Activated CD4-positive, alpha-beta T cell treated with anti-CD3 and anti-CD28 coated beads for 36 hours (primary cell): ENCODE data around the gene PDE10A. TPM values are rescaled to one million over a fixed set of nuclear protein-coding genes. Genes with fewer than 3 reads are reported as not detected.
A peak's percentile ranks its signal among the peaks of the same experiment; 100 is the strongest.
"Not testable (repeated sequence)": the region's sequence is repeated elsewhere in the genome, so short reads cannot be mapped to it uniquely, and the experiment has no call there.

Source experiments
- ATAC-seq: fragments of 200-7000 bp; cut with Tn5 transposase; one replicate; pipeline ENCODE4 v1.10.0; 2021; ENCODE audit warnings: mild to moderate bottlenecking, moderate library complexity
- CTCF ChIA-PET: fragments of 350-600 bp; sonication (Branson Sonifier 250); formaldehyde crosslinking; loops from one replicate; lab custom pipeline; 2021; ENCODE audit warnings: antibody characterized with exemption; lab: Charles Lee
- POLR2A ChIA-PET: fragments of 350-600 bp; sonication (Branson Sonifier 250); formaldehyde crosslinking; loops from one replicate; lab custom pipeline; 2021; ENCODE audit warnings: antibody characterized with exemption, inconsistent platforms; lab: Charles Lee
- DNase-seq: peaks from one replicate; pipeline ENCODE4 v3.0.0-alpha.2; 2020
- H3K27ac Mint-ChIP-seq: one replicate; pipeline ENCODE4 v1.8.0; 2021; ENCODE audit warnings: mixed read lengths
- H3K27me3 Mint-ChIP-seq: one replicate; pipeline ENCODE4 v1.8.0; 2021; ENCODE audit warnings: mixed read lengths
- H3K36me3 Mint-ChIP-seq: one replicate; pipeline ENCODE4 v1.8.0; 2021; ENCODE audit warnings: low read depth, mixed read lengths
- H3K4me1 Mint-ChIP-seq: one replicate; pipeline ENCODE4 v1.8.0; 2021; ENCODE audit warnings: mixed read lengths
- H3K4me3 Mint-ChIP-seq: one replicate; pipeline ENCODE4 v1.8.0; 2021; ENCODE audit warnings: mild to moderate bottlenecking, moderate library complexity, mixed read lengths
- H3K9me3 Mint-ChIP-seq: one replicate; pipeline ENCODE4 v1.8.0; 2021; ENCODE audit warnings: low read depth, mixed read lengths
- intact Hi-C, 2 experiments: fragments of 100-400 bp; cut with DNase I in 1 of 2; cut with micrococcal nuclease in 1 of 2; formaldehyde crosslinking; loops; one replicate each; pipeline versions ENCODE4 v1.14.2 to v1.15.1; 2022 to 2024; cut with DNase I, micrococcal nuclease
- total RNA-seq, 2 experiments: library from RNA; stranded (reverse); gene quantifications; one replicate each; pipeline ENCODE4 v1.2.3, GENCODE V29; 2021

PDE10A gene
- total RNA-seq, 2 experiments from 2014 or later = not detected

DNA sequence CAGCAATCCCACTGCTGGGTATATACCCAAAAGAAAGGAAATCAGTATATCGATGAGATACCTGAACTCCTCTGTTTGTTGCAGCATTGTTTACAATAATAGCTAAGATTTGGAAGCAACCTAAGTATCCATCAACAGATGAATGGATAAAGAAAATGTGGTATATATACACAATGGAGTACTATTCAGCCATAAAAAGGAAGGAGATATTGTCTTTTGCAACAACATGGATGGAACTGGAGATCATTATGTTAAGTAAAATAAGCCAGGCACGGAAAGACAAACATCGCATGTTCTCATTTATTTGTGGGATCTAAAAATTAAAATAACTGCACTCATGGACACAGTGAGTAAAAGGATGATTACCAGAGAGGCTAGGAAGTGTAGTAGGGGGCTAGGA lies 108.4 kb downstream of the PDE10A start:
- not testable (repeated sequence) for H3K27ac Mint-ChIP-seq

GRCh38 chr6:165552248-165552736 lies 110.7 kb downstream of the PDE10A start:
- Mint-ChIP-seq H3K27me3 (no peaks in the 10 kb centered on the region), H3K9me3 (peaks cover 4% of the 10 kb centered on the region), H3K36me3 (no peaks in the 10 kb centered on the region), H3K4me1 (no peaks in the 10 kb centered on the region), H3K27ac (no peak overlapping the region), H3K4me3 (no peak overlapping the region)
- DNase-seq (no peak), ATAC-seq (no peak)
- intact Hi-C loops = no loop called here
- ChIA-PET POLR2A (no interaction called here), CTCF (no interaction called here)

More for the DNA sequence above, 108.4 kb downstream of the PDE10A start:
- ATAC-seq, H3K27me3 Mint-ChIP-seq, DNase-seq, H3K4me1 Mint-ChIP-seq, POLR2A ChIA-PET, H3K4me3 Mint-ChIP-seq, H3K9me3 Mint-ChIP-seq, H3K36me3 Mint-ChIP-seq, CTCF ChIA-PET, intact Hi-C loops: not testable (repeated sequence)

- Mint-ChIP-seq H3K27ac (no peak overlapping the region), H3K27me3 (no peaks in the 10 kb centered on the region), H3K4me3 (no peak overlapping the region), H3K4me1 (no peaks in the 10 kb centered on the region), H3K36me3 (no peaks in the 10 kb centered on the region), H3K9me3 (peaks cover 4% of the 10 kb centered on the region)
- POLR2A ChIA-PET = no interaction called here
- DNase-seq = no peak
- intact Hi-C loops = no loop called here
- no peak for ATAC-seq
- CTCF ChIA-PET = no interaction called here
Measured at GRCh38 chr6:165551828-165552227, 111.2 kb downstream of the PDE10A start.

DNA sequence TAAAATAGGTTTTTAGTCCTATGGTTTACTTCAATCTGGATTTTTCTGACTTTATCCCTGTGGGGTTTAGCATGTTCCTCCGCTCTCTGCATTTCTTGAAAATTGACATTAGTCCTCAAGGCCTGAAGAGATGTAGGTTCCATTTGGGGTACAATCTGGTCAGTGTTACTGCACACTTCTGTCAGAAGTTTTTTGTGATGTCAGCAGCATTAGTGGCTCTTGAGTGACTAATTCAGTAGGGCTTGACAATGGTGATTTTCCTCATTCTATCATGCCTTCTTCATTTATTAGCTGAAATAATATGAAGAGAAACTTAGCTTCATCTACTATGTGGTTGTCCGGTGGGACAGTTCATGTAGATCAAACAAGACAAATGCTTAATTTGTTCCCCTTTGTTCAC lies 114.6 kb downstream of the PDE10A start:
- CTCF ChIA-PET = no interaction called here
- ATAC-seq = no peak
- intact Hi-C loops = no loop called here

GRCh38 chr6:165545806-165546205 lies 117.2 kb downstream of the PDE10A start:
- Mint-ChIP-seq H3K4me3 (no peak overlapping the region), H3K27me3 (no peaks in the 10 kb centered on the region), H3K27ac (no peak overlapping the region), H3K9me3 (no peaks in the 10 kb centered on the region), H3K4me1 (no peaks in the 10 kb centered on the region), H3K36me3 (no peaks in the 10 kb centered on the region)
- intact Hi-C loops = no loop called here
- no peak for DNase-seq
- ATAC-seq = no peak
- CTCF ChIA-PET = no interaction called here
- POLR2A ChIA-PET = no interaction called here

More for the DNA sequence above, 114.6 kb downstream of the PDE10A start:
- Mint-ChIP-seq H3K36me3 (no peaks in the 10 kb centered on the region), H3K4me3 (no peak overlapping the region), H3K27me3 (no peaks in the 10 kb centered on the region), H3K9me3 (no peaks in the 10 kb centered on the region), H3K4me1 (no peaks in the 10 kb centered on the region), H3K27ac (no peak overlapping the region)
- POLR2A ChIA-PET = no interaction called here
- no peak for DNase-seq

- Mint-ChIP-seq H3K4me3 (no peak overlapping the region), H3K27ac (no peak overlapping the region), H3K27me3 (no peaks in the 10 kb centered on the region), H3K36me3 (no peaks in the 10 kb centered on the region), H3K4me1 (no peaks in the 10 kb centered on the region), H3K9me3 (no peaks in the 10 kb centered on the region)
- ChIA-PET CTCF (no interaction called here), POLR2A (no interaction called here)
- no peak for DNase-seq
- ATAC-seq = no peak
- intact Hi-C loops = no loop called here
Measured at GRCh38 chr6:165543781-165544180, 119.3 kb downstream of the PDE10A start.

- Mint-ChIP-seq H3K4me3 (no peak overlapping the region), H3K36me3 (no peaks in the 10 kb centered on the region), H3K4me1 (no peaks in the 10 kb centered on the region), H3K27me3 (no peaks in the 10 kb centered on the region), H3K27ac (no peak overlapping the region), H3K9me3 (peaks cover 3% of the 10 kb centered on the region)
- ChIA-PET POLR2A (no interaction called here), CTCF (no interaction called here)
- DNase-seq (no peak), ATAC-seq (no peak)
- intact Hi-C loops = no loop called here
Measured at GRCh38 chr6:165536911-165537310, 126.1 kb downstream of the PDE10A start.

DNA sequence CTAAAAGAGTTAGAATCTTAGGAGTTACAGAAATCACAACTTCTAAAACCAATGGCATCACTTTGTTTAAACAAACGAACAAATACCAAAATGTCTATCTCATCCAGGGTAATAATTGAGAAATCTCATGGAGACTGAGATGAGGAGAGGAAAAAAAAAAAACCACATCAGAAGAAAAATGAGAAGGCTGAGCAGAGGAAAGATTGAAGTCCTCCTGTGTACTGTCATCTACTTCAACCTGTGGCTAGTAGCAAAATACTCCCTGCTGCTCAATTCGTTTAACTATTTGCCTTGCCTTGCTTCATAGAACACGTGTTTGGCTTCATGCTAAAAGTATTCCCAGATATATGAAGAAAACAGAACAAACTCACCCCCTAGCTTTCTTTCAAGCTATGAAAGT lies 143.7 kb downstream of the PDE10A start:
- POLR2A ChIA-PET = no interaction called here
- intact Hi-C loops = no loop called here
- Mint-ChIP-seq H3K4me3 (no peak overlapping the region), H3K27ac (no peak overlapping the region), H3K36me3 (no peaks in the 10 kb centered on the region), H3K9me3 (peaks cover 8% of the 10 kb centered on the region), H3K27me3 (peaks cover 4% of the 10 kb centered on the region), H3K4me1 (no peaks in the 10 kb centered on the region)
- ATAC-seq (no peak), DNase-seq (no peak)
- CTCF ChIA-PET = no interaction called here

DNA sequence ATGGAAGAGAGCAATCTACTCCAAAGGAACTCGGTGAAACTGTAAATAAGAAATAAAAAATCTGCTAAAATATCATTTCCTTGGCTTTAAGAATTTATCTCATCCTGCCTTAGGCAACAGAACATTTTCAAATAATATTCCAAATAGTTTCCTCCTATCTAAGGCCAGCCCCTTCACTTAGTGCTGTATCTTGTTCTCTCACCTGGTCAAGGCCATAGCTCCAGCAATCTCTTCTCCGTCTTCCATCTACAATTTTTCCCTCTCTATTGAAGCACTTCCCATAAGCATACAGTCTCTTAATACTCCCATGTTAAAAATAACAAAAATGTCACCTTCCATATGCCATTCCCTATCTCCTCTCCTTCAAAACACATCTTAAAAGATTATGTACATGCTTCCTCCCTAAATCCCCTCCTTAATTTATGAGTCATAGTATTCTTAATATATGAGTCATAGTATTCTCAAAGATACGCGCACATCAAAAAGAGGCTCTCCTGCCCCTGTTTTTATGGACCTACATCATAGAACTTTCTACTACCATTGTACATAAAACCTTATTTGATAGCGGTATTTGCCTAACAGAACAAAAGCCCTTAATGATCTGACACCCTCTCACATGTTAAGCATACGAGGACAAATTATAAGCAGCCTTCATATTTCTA lies 146.9 kb downstream of the PDE10A start:
- ChIA-PET CTCF (interaction anchor here (0.6 kb wide), 1 partner anchor 76 kb away, joined by 3 read pairs; no protein-coding TSS in a partner anchor), POLR2A (no interaction called here)
- Mint-ChIP-seq H3K36me3 (no peaks in the 10 kb centered on the region), H3K9me3 (peaks cover under 1% of the 10 kb centered on the region), H3K27me3 (peaks cover 4% of the 10 kb centered on the region), H3K4me1 (peaks cover 6% of the 10 kb centered on the region), H3K27ac (no peak overlapping the region), H3K4me3 (no peak overlapping the region)
- DNase-seq (no peak), ATAC-seq (no peak)
- intact Hi-C loops = no loop called here

- Mint-ChIP-seq H3K9me3 (no peaks in the 10 kb centered on the region), H3K4me1 (peaks cover 6% of the 10 kb centered on the region), H3K4me3 (no peak overlapping the region), H3K27me3 (peaks cover 4% of the 10 kb centered on the region), H3K36me3 (no peaks in the 10 kb centered on the region), H3K27ac (no peak overlapping the region)
- ATAC-seq = no peak
- intact Hi-C loops = no loop called here
- ChIA-PET CTCF (no interaction called here), POLR2A (no interaction called here)
- no peak for DNase-seq
Measured at GRCh38 chr6:165514621-165515020, 148.4 kb downstream of the PDE10A start.

- H3K27ac Mint-ChIP-seq = peak overlapping the region; percentile 9
Measured at GRCh38 chr6:165511807-165512206, 151.2 kb downstream of the PDE10A start.

DNA sequence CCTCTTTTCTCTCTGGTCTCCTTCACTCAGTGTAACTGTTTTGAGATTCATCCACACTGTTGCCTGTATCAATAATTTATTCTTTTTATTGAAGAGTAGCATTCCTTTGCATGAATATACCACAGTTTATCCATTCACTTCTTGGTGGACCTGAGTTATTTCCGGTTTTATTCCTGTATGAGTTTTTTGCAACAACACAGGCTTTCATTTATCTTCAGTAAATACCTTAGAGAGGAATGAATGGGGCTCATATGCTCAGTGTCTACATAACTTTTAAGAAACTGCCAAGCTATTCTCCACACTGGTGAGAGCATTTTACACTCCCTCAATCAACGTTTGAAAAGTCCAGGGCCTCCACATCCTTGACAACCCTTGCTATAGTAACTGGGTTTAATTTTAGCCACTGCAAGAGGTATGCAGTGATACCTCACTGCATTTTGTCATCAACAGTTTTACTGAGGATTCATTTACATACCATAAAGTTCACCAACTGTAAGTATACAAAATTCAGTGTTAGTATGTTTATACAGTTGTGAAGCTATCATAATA lies 154.6 kb downstream of the PDE10A start:
- ATAC-seq (no peak), DNase-seq (no peak)
- ChIA-PET CTCF (no interaction called here), POLR2A (no interaction called here)
- Mint-ChIP-seq H3K27me3 (no peaks in the 10 kb centered on the region), H3K36me3 (no peaks in the 10 kb centered on the region), H3K4me1 (peaks cover 6% of the 10 kb centered on the region), H3K27ac (no peak overlapping the region), H3K9me3 (peaks cover 1% of the 10 kb centered on the region), H3K4me3 (no peak overlapping the region)
- intact Hi-C loops = no loop called here

More at GRCh38 chr6:165511807-165512206, 151.2 kb downstream of the PDE10A start:
- H3K4me1 Mint-ChIP-seq = peaks cover 6% of the 10 kb centered on the region
- H3K36me3 Mint-ChIP-seq = no peaks in the 10 kb centered on the region
- H3K4me3 Mint-ChIP-seq = no peak overlapping the region
- ATAC-seq (peak; percentile 84), DNase-seq (no peak)
- ChIA-PET CTCF (interaction anchor here (0.6 kb wide), 1 partner anchor 233 kb away, joined by 4 read pairs; no protein-coding TSS in a partner anchor), POLR2A (no interaction called here)
- H3K9me3 Mint-ChIP-seq = peaks cover 1% of the 10 kb centered on the region
- intact Hi-C loops = no loop called here
- H3K27me3 Mint-ChIP-seq = peaks cover 4% of the 10 kb centered on the region
